ENCODE data around the gene PIF1.
"Not testable (repeated sequence)": the region's sequence is repeated elsewhere in the genome, so short reads cannot be mapped to it uniquely, and the experiment has no call there.

Gene PIF1

GRCh38 chr15:64836023-64836536, 10.6 kb upstream of the PIF1 start:
- no peak for DNase-seq (ENCODE audit: low read depth, low spot score)
- H3K4me3 ChIP-seq (ENCODE audit: low read depth, low read length): no peak overlapping the region
- in situ Hi-C loops (cut with HindIII; ENCODE audit: low sequenced_read_pairs): no loop called here
- no peak for TF ChIP-seq CTCF (IDR thresholded peaks at IDR 0.05; ENCODE audit: low read depth, low read length)

- no peak for TF ChIP-seq CTCF (IDR thresholded peaks at IDR 0.05; ENCODE audit: low read depth, low read length)
- H3K4me3 ChIP-seq (ENCODE audit: low read depth, low read length): no peak overlapping the region
- no peak for DNase-seq (ENCODE audit: low read depth, low spot score)
- in situ Hi-C loops (cut with HindIII; ENCODE audit: low sequenced_read_pairs): no loop called here
Observed at GRCh38 chr15:64833690-64834089, 8.2 kb upstream of the PIF1 start.

- TF ChIP-seq CTCF (IDR thresholded peaks at IDR 0.05; ENCODE audit: low read depth, low read length): no peak
- in situ Hi-C loops (cut with HindIII; ENCODE audit: low sequenced_read_pairs): no loop called here
- no peak for DNase-seq (ENCODE audit: low read depth, low spot score)
- no peak overlapping the region for H3K4me3 ChIP-seq (ENCODE audit: low read depth, low read length)
Observed at GRCh38 chr15:64828985-64829384, 3.5 kb upstream of the PIF1 start.

- DNase-seq (ENCODE audit: low read depth, low spot score): no peak
- H3K4me3 ChIP-seq (ENCODE audit: low read depth, low read length): peak overlapping the region; percentile 70
- in situ Hi-C loops (cut with HindIII; ENCODE audit: low sequenced_read_pairs): no loop called here
- TF ChIP-seq CTCF (IDR thresholded peaks at IDR 0.05; ENCODE audit: low read depth, low read length): no peak
Observed at GRCh38 chr15:64824929-64825430, 467 bp downstream of the PIF1 start.

- TF ChIP-seq CTCF (IDR thresholded peaks at IDR 0.05; ENCODE audit: low read depth, low read length): no peak
- in situ Hi-C loops (cut with HindIII; ENCODE audit: low sequenced_read_pairs): no loop called here
- DNase-seq (ENCODE audit: low read depth, low spot score): no peak
- H3K4me3 ChIP-seq (ENCODE audit: low read depth, low read length): no peak overlapping the region
Observed at GRCh38 chr15:64816452-64816851, 9.0 kb downstream of the PIF1 start.

- H3K4me3 ChIP-seq (ENCODE audit: low read depth, low read length); in situ Hi-C loops (cut with HindIII; ENCODE audit: low sequenced_read_pairs); DNase-seq (ENCODE audit: low read depth, low spot score): not testable (repeated sequence)
Observed at GRCh38 chr15:64814965-64815364, 10.5 kb downstream of the PIF1 start.

DNA sequence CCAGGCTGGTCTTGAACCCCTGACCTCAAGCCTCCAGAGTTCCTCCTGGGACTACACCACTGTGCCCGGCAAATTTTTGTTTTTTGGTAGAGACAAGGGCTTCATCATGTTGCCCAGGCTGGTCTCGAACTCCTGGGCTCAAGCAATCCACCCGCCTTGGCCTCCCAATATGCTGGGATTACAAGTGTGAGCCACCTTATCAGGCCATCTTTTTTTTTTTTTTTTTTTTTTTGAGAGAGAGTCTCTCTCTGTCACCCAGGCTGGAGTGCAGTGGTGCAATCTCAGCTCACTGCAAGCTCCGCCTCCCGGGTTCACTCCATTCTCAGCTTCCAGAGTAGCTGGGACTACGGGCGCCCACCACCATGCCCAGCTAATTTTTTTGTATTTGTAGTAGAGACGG, 11.2 kb downstream of the PIF1 start:
- DNase-seq (ENCODE audit: low read depth, low spot score); in situ Hi-C loops (cut with HindIII; ENCODE audit: low sequenced_read_pairs); H3K4me3 ChIP-seq (ENCODE audit: low read depth, low read length): not testable (repeated sequence)

DNA sequence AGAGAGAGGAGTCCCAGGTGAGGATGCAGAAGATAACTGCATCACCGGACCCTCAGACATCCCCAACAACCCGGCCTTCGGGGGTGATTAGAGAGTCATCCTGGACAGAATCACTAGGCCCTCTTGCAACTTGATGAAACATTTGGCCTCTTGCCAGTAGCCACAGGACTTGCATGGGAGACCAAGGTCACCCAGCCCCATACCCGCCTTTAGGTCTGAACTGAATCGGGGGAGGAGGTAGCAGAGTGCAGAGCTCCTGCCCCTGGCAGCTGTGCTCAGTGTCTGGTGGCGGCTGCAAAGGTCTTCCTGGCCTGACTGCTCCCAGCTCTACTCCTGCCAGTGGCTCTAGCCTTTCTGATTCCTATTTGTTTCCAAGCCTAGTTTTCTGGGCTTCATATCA, 12.4 kb downstream of the PIF1 start:
- DNase-seq (ENCODE audit: low read depth, low spot score): peak; percentile 23
- in situ Hi-C loops (cut with HindIII; ENCODE audit: low sequenced_read_pairs): no loop called here
- no peak overlapping the region for H3K4me3 ChIP-seq (ENCODE audit: low read depth, low read length)
- TF ChIP-seq CTCF (IDR thresholded peaks at IDR 0.05; ENCODE audit: low read depth, low read length): no peak
